ENCODE data around the gene RNASET2. TPM values are rescaled to one million over a fixed set of nuclear protein-coding genes. Genes with fewer than 3 reads are reported as not detected.
"Not testable (repeated sequence)": the region's sequence is repeated elsewhere in the genome, so short reads cannot be mapped to it uniquely, and the experiment has no call there.

The RNASET2 gene
- total RNA-seq, 1 donor from 2014 or later, result 16.4 TPM

- DNase-seq (ENCODE audit: missing footprints) (no peak), ATAC-seq (no peak)
- intact Hi-C loops (cut with DNase I), result no loop called here
Observed at GRCh38 chr6:166934174-166934573, 22.2 kb downstream of the RNASET2 start.

GRCh38 chr6:166933396-166933795 lies 23.0 kb downstream of the RNASET2 start:
- ATAC-seq, result no peak
- no peak for DNase-seq (ENCODE audit: missing footprints)
- intact Hi-C loops (cut with DNase I), result no loop called here

GRCh38 chr6:166932616-166933015 lies 23.7 kb downstream of the RNASET2 start:
- DNase-seq (ENCODE audit: missing footprints), result no peak
- no peak for ATAC-seq
- intact Hi-C loops (cut with DNase I), result no loop called here

GRCh38 chr6:166932116-166932515 lies 24.2 kb downstream of the RNASET2 start:
- intact Hi-C loops (cut with DNase I), result no loop called here
- no peak for ATAC-seq
- DNase-seq (ENCODE audit: missing footprints), result no peak

GRCh38 chr6:166931426-166931970 lies 24.9 kb downstream of the RNASET2 start:
- intact Hi-C loops (cut with DNase I), result no loop called here

GRCh38 chr6:166930354-166930891 lies 25.9 kb downstream of the RNASET2 start:
- ATAC-seq, result no peak
- DNase-seq (ENCODE audit: missing footprints), result no peak
- intact Hi-C loops (cut with DNase I), result no loop called here

More at GRCh38 chr6:166931426-166931970, 24.9 kb downstream of the RNASET2 start:
- ATAC-seq (no peak), DNase-seq (ENCODE audit: missing footprints) (no peak)

GRCh38 chr6:166929542-166930189 lies 26.7 kb downstream of the RNASET2 start:
- ATAC-seq, result no peak

GRCh38 chr6:166928644-166929541 lies 27.5 kb downstream of the RNASET2 start:
- ATAC-seq, result no peak
- no peak for DNase-seq (ENCODE audit: missing footprints)
- intact Hi-C loops (cut with DNase I), result no loop called here

More at GRCh38 chr6:166929542-166930189, 26.7 kb downstream of the RNASET2 start:
- DNase-seq (ENCODE audit: missing footprints), result no peak
- intact Hi-C loops (cut with DNase I), result no loop called here

GRCh38 chr6:166927935-166928643 lies 28.3 kb downstream of the RNASET2 start:
- no peak for DNase-seq (ENCODE audit: missing footprints)
- no peak for ATAC-seq
- intact Hi-C loops (cut with DNase I), result no loop called here

GRCh38 chr6:166927240-166927934 lies 29.0 kb downstream of the RNASET2 start:
- intact Hi-C loops (cut with DNase I), result no loop called here
- ATAC-seq, result no peak
- DNase-seq (ENCODE audit: missing footprints), result no peak

- intact Hi-C loops (cut with DNase I), result no loop called here
- DNase-seq (ENCODE audit: missing footprints) (no peak), ATAC-seq (no peak)
Observed at GRCh38 chr6:166926748-166927147, 29.6 kb downstream of the RNASET2 start.

GRCh38 chr6:166925141-166925996 lies 31.0 kb downstream of the RNASET2 start:
- intact Hi-C loops (cut with DNase I), result no loop called here
- no peak for ATAC-seq
- DNase-seq (ENCODE audit: missing footprints), result no peak

GRCh38 chr6:166924531-166924930 lies 31.8 kb downstream of the RNASET2 start:
- DNase-seq (ENCODE audit: missing footprints), result no peak
- intact Hi-C loops (cut with DNase I), result no loop called here
- ATAC-seq, result no peak

- no peak for ATAC-seq
- intact Hi-C loops (cut with DNase I), result no loop called here
- DNase-seq (ENCODE audit: missing footprints), result no peak
Observed at GRCh38 chr6:166922937-166923336, 33.4 kb downstream of the RNASET2 start.

GRCh38 chr6:166921570-166921969 lies 34.8 kb downstream of the RNASET2 start:
- ATAC-seq, result no peak
- intact Hi-C loops (cut with DNase I), result no loop called here

GRCh38 chr6:166916824-166917223 lies 39.5 kb downstream of the RNASET2 start:
- no peak for DNase-seq (ENCODE audit: missing footprints)
- no peak for ATAC-seq
- intact Hi-C loops (cut with DNase I), result no loop called here

More at GRCh38 chr6:166921570-166921969, 34.8 kb downstream of the RNASET2 start:
- no peak for DNase-seq (ENCODE audit: missing footprints)

- ATAC-seq; DNase-seq (ENCODE audit: missing footprints); intact Hi-C loops (cut with DNase I): not testable (repeated sequence)
Observed at GRCh38 chr6:166915484-166915883, 40.9 kb downstream of the RNASET2 start.

All from Right ventricle myocardium inferior (tissue), 1 donor.